ENCODE results near the gene KLHL17.

GRCh38 chr1:923991-924655, 36.3 kb upstream of the KLHL17 start:
- no peak for TF ChIP-seq CTCF (IDR thresholded peaks at IDR 0.05 in 8 of 11, conservative IDR thresholded peaks at IDR 0.05 in 3 of 11)
- TF ChIP-seq POLR2A (IDR thresholded peaks at IDR 0.05), result no peak

All from spleen (tissue), 7 donors.